GM23338 (cell line): ENCODE data around the gene FAM78B. TPM values are rescaled to one million over a fixed set of nuclear protein-coding genes. Genes with fewer than 3 reads are reported as not detected.

Experiments
- ATAC-seq: fragments of 200-7000 bp; cut with Tn5 transposase; 3 replicates; pipeline ENCODE4 v1.9.1; 2020
- DNase-seq: peaks from one replicate; pipeline ENCODE4 v3.0.0-alpha.2; 2015; ENCODE audit warnings: low spot score
- H2AFZ ChIP-seq: fragments of 200-600 bp; sonication (generic); 2 replicates; pipeline ENCODE4 v1.8.0; 2016; ENCODE audit warnings: antibody characterized with exemption, mild to moderate bottlenecking, moderate library complexity
- H3F3A ChIP-seq: fragments of 200-600 bp; sonication (generic); replicated peaks from 2 replicates; pipeline ENCODE4 v1.8.0; 2017; ENCODE audit warnings: antibody characterized with exemption, mixed run types, low read depth
- H3K27ac ChIP-seq: fragments of 200-600 bp; sonication (generic); 2 replicates; pipeline ENCODE4 v1.6.1; 2016; ENCODE audit warnings: low read depth
- H3K27me3 ChIP-seq: fragments of 200-600 bp; sonication (generic); 2 replicates; pipeline ENCODE4 v1.8.0; 2016; ENCODE audit warnings: mild to moderate bottlenecking, mixed run types, moderate library complexity; ENCODE audit not compliant: insufficient read depth
- H3K36me3 ChIP-seq: fragments of 200-600 bp; sonication (generic); 2 replicates; pipeline ENCODE4 v1.8.0; 2016; ENCODE audit warnings: mild to moderate bottlenecking; ENCODE audit not compliant: insufficient read depth
- H3K4me1 ChIP-seq: fragments of 200-600 bp; sonication (generic); 2 replicates; pipeline ENCODE4 v1.8.0; 2016; ENCODE audit warnings: mild to moderate bottlenecking, moderate library complexity; ENCODE audit not compliant: insufficient read depth
- H3K4me2 ChIP-seq: fragments of 200-600 bp; sonication (generic); 2 replicates; pipeline ENCODE4 v1.7.1; 2017; ENCODE audit warnings: mixed run types
- H3K4me3 ChIP-seq: fragments of 200-600 bp; sonication (generic); 2 replicates; pipeline ENCODE4 v1.6.1; 2016; ENCODE audit warnings: mixed run types
- H3K79me2 ChIP-seq: fragments of 200-600 bp; sonication (generic); replicated peaks from 2 replicates; pipeline ENCODE4 v1.8.0; 2017; ENCODE audit warnings: mild to moderate bottlenecking; ENCODE audit not compliant: insufficient read depth
- H3K9me2 ChIP-seq: fragments of 200-600 bp; sonication (generic); 2 replicates; pipeline ENCODE4 v1.8.0; 2017; ENCODE audit not compliant: insufficient read depth
- H4K20me1 ChIP-seq: fragments of 200-600 bp; sonication (generic); replicated peaks from 2 replicates; pipeline ENCODE4 v1.8.0; 2017; ENCODE audit warnings: mild to moderate bottlenecking; ENCODE audit not compliant: insufficient read depth
- H3K27ac Mint-ChIP-seq: 2 replicates; pipeline ENCODE4 v1.8.0; 2020; ENCODE audit warnings: inconsistent platforms, mild to moderate bottlenecking, moderate library complexity, mixed read lengths
- H3K27me3 Mint-ChIP-seq: 3 replicates; pipeline ENCODE4 v1.8.0; 2022; ENCODE audit warnings: low read depth, mild to moderate bottlenecking, moderate library complexity, mixed read lengths, inconsistent platforms; ENCODE audit not compliant: insufficient read depth, poor library complexity
- H3K36me3 Mint-ChIP-seq: 3 replicates; pipeline ENCODE4 v1.8.0; 2021; ENCODE audit warnings: low read depth, mild to moderate bottlenecking, inconsistent platforms, moderate library complexity, mixed read lengths
- H3K4me1 Mint-ChIP-seq: 3 replicates; pipeline ENCODE4 v1.8.0; 2020; ENCODE audit warnings: mild to moderate bottlenecking, inconsistent platforms, mixed read lengths
- H3K4me3 Mint-ChIP-seq: 3 replicates; pipeline ENCODE4 v1.8.0; 2021; ENCODE audit warnings: moderate library complexity, mild to moderate bottlenecking, inconsistent platforms, mixed read lengths
- H3K9me3 Mint-ChIP-seq: 3 replicates; pipeline ENCODE4 v1.8.0; 2020; ENCODE audit warnings: moderate library complexity, mild to moderate bottlenecking, inconsistent platforms, mixed read lengths
- CTCF ChIP-seq, 2 experiments: fragments of 200-600 bp in 1 of 2; sonication (generic) in 1 of 2; conservative IDR thresholded peaks; 2 replicates each; pipeline versions ENCODE4 v1.5.1 to v1.6.1; 2016 to 2017; ENCODE audit warnings: antibody characterized with exemption in 2 of 2, low read depth in 2 of 2, mild to moderate bottlenecking in 2 of 2, moderate library complexity in 1 of 2
- EZH2 ChIP-seq: fragments of 200-600 bp; sonication (generic); IDR thresholded peaks from one replicate; pipeline ENCODE4 v1.8.0; 2017; ENCODE audit warnings: antibody characterized with exemption, mild to moderate bottlenecking, low read depth; ENCODE audit not compliant: unreplicated experiment
- JUNB ChIP-seq: IDR thresholded peaks from one replicate; pipeline ENCODE4 v1.6.1; 2016; ENCODE audit warnings: antibody characterized with exemption; ENCODE audit not compliant: unreplicated experiment
- STAT1 ChIP-seq: IDR thresholded peaks from one replicate; pipeline ENCODE4 v1.6.1; 2016; ENCODE audit warnings: antibody characterized with exemption; ENCODE audit not compliant: unreplicated experiment
- ZNF114 ChIP-seq: fragments of 250-450 bp; sonication (Bioruptor Pico); IDR thresholded peaks from 2 replicates; pipeline ENCODE4 v1.5.0; 2020; ENCODE audit warnings: mild to moderate bottlenecking, moderate library complexity
- ZNF331 ChIP-seq: fragments of 250-450 bp; sonication (Bioruptor Pico); IDR thresholded peaks from 2 replicates; pipeline ENCODE4 v1.5.0; 2020; ENCODE audit warnings: low read depth, mild to moderate bottlenecking, moderate library complexity
- polyA plus RNA-seq: library from polyadenylated mRNA; unstranded; fragments of >200 nt; fragmentation: Nextera tagmentation; extraction: Ambion mirVana; gene quantifications from 2 replicates; pipeline ENCODE4 v1.2.1, GENCODE V29; 2016
- total RNA-seq: library from RNA; depleted of rRNA; stranded (reverse); fragments of >200 nt; shearing (Covaris generic); gene quantifications from 2 replicates; pipeline ENCODE4 v1.2.3, GENCODE V29; 2014
- TF ChIP-seq, protein P1 (sequence below): IDR thresholded peaks from one replicate; pipeline ENCODE4 v1.6.1; 2018; ENCODE audit warnings: antibody characterized with exemption; ENCODE audit not compliant: unreplicated experiment
- TF ChIP-seq, protein P2 (sequence below): fragments of 250-450 bp; sonication (Bioruptor Pico); IDR thresholded peaks from 2 replicates; pipeline ENCODE4 v1.5.0; 2020; ENCODE audit warnings: mild to moderate bottlenecking, moderate library complexity

FAM78B gene
- total and polyA plus RNA-seq, 2 experiments from 2014 or later: 1.6 to 4.6 TPM

DNA sequence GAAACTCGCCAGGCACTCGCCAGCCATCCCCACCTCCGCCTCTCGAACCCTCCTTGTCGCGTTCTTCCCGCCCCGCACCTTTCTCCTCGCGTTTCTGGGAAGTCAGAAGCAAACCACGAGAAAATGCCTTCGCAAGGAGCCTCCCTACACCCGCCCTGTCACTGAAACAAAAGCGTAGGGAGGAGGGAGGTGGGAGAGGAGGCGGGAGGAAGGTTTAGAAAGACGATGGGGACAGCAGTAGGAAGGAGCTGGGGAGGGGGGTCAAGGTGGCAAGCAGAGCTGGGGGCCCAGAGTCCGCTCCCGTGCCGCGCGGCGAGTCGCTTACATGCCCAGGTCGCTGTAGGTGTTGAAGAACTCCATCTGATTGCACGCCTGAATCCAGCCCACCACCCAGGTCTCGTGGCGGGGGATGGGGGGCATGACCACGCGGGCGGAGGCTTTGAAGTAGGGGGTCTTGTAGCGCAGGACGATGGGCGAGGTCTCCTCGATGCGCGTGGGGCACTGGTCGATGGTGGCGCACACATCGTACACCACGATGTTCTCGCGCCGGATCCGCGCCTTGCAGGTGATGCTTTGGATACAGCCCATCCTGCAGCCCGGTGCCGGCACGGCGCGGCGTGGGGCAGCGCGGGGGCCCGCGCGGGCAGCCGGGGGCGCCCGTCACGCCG lies 1.0 kb downstream of the FAM78B start:
- peaks cover 18% of the 10 kb centered on the region for H3K4me1 ChIP-seq
- peaks cover 4% of the 10 kb centered on the region; the same call in 1 of the 2 replicates for H4K20me1 ChIP-seq
- no peaks in the 10 kb centered on the region for H3F3A ChIP-seq
- no peak overlapping the region for H3K27ac ChIP-seq
- DNase-seq: peak; percentile 50
- Mint-ChIP-seq H3K27ac (no peak overlapping the region), H3K27me3 (peaks cover 45% of the 10 kb centered on the region), H3K9me3 (peaks cover 2% of the 10 kb centered on the region; the same call in 1 of the 3 replicates), H3K36me3 (no peaks in the 10 kb centered on the region), H3K4me3 (peak overlapping the region; percentile 82), H3K4me1 (peaks cover 24% of the 10 kb centered on the region)
- H3K79me2 ChIP-seq: no peaks in the 10 kb centered on the region
- no peaks in the 10 kb centered on the region for H3K36me3 ChIP-seq
- TF ChIP-seq, protein P1, sequence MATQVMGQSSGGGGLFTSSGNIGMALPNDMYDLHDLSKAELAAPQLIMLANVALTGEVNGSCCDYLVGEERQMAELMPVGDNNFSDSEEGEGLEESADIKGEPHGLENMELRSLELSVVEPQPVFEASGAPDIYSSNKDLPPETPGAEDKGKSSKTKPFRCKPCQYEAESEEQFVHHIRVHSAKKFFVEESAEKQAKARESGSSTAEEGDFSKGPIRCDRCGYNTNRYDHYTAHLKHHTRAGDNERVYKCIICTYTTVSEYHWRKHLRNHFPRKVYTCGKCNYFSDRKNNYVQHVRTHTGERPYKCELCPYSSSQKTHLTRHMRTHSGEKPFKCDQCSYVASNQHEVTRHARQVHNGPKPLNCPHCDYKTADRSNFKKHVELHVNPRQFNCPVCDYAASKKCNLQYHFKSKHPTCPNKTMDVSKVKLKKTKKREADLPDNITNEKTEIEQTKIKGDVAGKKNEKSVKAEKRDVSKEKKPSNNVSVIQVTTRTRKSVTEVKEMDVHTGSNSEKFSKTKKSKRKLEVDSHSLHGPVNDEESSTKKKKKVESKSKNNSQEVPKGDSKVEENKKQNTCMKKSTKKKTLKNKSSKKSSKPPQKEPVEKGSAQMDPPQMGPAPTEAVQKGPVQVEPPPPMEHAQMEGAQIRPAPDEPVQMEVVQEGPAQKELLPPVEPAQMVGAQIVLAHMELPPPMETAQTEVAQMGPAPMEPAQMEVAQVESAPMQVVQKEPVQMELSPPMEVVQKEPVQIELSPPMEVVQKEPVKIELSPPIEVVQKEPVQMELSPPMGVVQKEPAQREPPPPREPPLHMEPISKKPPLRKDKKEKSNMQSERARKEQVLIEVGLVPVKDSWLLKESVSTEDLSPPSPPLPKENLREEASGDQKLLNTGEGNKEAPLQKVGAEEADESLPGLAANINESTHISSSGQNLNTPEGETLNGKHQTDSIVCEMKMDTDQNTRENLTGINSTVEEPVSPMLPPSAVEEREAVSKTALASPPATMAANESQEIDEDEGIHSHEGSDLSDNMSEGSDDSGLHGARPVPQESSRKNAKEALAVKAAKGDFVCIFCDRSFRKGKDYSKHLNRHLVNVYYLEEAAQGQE: no peak
- TF ChIP-seq CTCF (conservative IDR thresholded peaks at IDR 0.05; ENCODE audit: low read depth in 2 of 2): no peak
- no peak for TF ChIP-seq JUNB
- no peak for TF ChIP-seq ZNF331
- peak; percentile 53 for TF ChIP-seq EZH2
- TF ChIP-seq, protein P2, sequence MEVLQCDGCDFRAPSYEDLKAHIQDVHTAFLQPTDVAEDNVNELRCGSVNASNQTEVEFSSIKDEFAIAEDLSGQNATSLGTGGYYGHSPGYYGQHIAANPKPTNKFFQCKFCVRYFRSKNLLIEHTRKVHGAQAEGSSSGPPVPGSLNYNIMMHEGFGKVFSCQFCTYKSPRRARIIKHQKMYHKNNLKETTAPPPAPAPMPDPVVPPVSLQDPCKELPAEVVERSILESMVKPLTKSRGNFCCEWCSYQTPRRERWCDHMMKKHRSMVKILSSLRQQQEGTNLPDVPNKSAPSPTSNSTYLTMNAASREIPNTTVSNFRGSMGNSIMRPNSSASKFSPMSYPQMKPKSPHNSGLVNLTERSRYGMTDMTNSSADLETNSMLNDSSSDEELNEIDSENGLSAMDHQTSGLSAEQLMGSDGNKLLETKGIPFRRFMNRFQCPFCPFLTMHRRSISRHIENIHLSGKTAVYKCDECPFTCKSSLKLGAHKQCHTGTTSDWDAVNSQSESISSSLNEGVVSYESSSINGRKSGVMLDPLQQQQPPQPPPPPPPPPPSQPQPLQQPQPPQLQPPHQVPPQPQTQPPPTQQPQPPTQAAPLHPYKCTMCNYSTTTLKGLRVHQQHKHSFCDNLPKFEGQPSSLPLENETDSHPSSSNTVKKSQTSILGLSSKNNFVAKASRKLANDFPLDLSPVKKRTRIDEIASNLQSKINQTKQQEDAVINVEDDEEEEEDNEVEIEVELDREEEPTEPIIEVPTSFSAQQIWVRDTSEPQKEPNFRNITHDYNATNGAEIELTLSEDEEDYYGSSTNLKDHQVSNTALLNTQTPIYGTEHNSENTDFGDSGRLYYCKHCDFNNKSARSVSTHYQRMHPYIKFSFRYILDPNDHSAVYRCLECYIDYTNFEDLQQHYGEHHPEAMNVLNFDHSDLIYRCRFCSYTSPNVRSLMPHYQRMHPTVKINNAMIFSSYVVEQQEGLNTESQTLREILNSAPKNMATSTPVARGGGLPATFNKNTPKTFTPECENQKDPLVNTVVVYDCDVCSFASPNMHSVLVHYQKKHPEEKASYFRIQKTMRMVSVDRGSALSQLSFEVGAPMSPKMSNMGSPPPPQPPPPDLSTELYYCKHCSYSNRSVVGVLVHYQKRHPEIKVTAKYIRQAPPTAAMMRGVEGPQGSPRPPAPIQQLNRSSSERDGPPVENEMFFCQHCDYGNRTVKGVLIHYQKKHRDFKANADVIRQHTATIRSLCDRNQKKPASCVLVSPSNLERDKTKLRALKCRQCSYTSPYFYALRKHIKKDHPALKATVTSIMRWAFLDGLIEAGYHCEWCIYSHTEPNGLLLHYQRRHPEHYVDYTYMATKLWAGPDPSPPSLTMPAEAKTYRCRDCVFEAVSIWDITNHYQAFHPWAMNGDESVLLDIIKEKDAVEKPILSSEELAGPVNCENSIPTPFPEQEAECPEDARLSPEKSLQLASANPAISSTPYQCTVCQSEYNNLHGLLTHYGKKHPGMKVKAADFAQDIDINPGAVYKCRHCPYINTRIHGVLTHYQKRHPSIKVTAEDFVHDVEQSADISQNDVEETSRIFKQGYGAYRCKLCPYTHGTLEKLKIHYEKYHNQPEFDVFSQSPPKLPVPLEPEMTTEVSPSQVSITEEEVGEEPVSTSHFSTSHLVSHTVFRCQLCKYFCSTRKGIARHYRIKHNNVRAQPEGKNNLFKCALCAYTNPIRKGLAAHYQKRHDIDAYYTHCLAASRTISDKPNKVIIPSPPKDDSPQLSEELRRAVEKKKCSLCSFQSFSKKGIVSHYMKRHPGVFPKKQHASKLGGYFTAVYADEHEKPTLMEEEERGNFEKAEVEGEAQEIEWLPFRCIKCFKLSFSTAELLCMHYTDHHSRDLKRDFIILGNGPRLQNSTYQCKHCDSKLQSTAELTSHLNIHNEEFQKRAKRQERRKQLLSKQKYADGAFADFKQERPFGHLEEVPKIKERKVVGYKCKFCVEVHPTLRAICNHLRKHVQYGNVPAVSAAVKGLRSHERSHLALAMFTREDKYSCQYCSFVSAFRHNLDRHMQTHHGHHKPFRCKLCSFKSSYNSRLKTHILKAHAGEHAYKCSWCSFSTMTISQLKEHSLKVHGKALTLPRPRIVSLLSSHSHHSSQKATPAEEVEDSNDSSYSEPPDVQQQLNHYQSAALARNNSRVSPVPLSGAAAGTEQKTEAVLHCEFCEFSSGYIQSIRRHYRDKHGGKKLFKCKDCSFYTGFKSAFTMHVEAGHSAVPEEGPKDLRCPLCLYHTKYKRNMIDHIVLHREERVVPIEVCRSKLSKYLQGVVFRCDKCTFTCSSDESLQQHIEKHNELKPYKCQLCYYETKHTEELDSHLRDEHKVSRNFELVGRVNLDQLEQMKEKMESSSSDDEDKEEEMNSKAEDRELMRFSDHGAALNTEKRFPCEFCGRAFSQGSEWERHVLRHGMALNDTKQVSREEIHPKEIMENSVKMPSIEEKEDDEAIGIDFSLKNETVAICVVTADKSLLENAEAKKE: no peak
- TF ChIP-seq STAT1: no peak
- TF ChIP-seq ZNF114: no peak
- H3K9me2 ChIP-seq: no peaks in the 10 kb centered on the region
- H3K4me2 ChIP-seq: peak overlapping the region; percentile 94
- ATAC-seq: peak; percentile 27
- peaks cover 40% of the 10 kb centered on the region for H3K27me3 ChIP-seq
- peak overlapping the region; percentile 83 for H3K4me3 ChIP-seq
- H2AFZ ChIP-seq: peak overlapping the region; percentile 98
